IPS-18c (cell line): Measurements from ENCODE around the gene B4GALT4.
"Not testable (repeated sequence)": the region's sequence is repeated elsewhere in the genome, so short reads cannot be mapped to it uniquely, and the experiment has no call there.

Experiments
- H3K4me3 ChIP-seq: 2 replicates; pipeline ENCODE4 v1.7.0; 2013; ENCODE audit warnings: low read depth, mild to moderate bottlenecking, low read length, moderate library complexity; ENCODE audit not compliant: insufficient read depth
- H3K9me3 ChIP-seq: one replicate; pipeline ENCODE4 v1.6.1; 2013; ENCODE audit warnings: mild to moderate bottlenecking, low read length, moderate library complexity; ENCODE audit not compliant: control insufficient read depth, insufficient read depth

B4GALT4 gene

DNA sequence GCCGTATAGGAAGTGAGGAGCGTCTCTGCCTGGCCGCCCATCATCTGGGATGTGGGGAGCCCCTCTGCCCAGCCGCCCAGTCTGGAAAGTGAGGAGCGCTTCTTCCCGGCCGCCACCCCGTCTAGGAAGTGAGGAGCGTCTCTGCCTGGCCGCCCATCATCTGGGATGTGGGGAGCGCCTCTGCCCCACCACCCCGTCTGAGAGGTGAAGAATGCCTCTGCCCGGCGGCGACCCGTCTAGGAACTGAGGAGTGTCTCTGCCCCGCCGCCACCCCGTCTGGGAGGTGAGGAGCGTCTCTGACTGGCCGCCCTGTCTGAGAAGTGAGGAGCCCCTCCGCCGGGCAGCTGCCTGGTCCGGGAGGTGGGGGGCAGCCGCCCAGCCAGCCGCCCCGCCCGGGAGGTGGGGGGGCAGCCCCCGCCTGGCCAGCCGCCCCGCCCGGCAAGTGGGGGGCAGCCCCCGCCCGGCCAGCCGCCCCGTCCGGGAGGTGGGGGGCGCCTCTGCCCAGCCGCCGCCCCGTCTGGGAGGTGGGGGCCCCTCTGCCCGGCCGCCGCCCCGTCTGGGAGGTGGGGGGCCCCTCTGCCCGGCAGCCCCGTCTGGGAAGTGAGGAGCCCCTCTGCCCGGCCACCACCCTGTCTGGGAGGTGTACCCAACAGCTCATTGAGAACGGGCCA, 1.8 kb upstream of the B4GALT4 start:
- not testable (repeated sequence) for H3K9me3 ChIP-seq, H3K4me3 ChIP-seq

DNA sequence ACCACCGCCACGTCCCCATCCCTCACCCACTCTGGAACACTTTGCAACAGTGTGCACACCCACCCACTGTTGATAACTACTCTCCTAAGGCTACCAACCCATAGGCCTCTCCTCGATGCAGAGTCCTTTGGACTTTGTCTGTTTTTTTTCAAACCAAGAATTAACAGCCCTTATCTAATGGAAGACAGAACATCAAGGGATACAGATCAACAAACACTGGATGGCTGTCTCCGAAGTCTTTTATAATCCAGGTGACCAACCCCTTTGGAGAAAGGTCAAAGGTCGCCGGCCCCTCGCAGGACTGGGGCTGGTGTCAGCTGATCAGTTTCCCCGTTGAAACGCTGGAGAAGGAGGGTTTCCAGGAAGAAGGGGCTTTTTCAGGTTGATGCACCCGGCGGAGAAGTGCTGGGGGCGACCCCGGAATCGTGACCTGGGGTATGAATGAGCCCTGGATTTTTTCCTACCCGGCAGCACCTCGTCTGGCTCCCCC, 532 bp downstream of the B4GALT4 start:
- Histone ChIP-seq H3K4me3 (peak overlapping the region; percentile 77), H3K9me3 (no peaks in the 10 kb centered on the region)

DNA sequence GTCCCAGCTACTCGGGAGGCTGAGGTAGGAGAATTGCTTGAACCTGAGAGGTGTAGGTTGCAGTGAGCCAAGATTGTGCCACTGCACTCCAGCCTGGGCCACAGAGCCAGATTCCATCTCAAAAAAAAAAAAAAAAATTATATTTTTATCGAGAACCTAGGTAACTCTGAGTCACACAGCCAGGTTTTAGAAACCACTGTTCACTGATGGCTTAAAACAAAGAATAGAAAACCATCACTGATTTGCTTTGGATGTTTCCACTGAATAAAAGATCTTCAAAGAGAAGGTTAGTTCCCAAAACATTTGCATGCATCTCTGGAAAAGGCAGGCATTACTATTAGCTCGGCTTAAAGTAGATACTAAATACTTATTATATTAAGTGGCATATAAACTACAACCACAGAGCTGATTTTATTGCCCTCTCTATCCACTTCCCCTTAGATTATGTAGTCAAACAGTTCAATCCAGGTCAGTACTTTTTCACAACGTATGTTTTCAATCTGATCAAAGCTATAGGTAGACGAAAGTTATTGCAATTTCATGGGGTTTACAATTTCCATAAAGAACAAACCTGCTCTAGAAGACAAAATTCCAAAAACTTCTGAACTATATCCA, 1.4 kb downstream of the B4GALT4 start:
- H3K4me3 ChIP-seq, result peak overlapping the region; percentile 77
- H3K9me3 ChIP-seq, result no peaks in the 10 kb centered on the region

DNA sequence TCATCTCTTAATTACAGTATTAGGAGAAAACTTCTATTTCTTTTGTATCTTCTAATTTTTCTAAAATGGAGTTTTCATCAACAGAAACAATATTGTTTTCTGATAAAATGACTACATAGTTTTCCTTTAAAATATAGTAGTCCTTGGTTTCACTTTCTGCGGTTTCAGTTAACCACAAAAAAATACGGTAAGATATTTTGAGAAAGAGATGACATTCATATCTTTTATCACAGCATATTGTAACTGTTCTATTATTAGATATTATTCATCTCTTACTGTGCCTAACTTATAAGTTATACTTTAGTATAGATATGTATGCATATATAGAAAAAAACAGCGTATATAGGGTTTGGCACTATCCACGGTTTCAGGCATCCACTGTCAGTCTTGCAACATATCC, 2.3 kb downstream of the B4GALT4 start:
- no peaks in the 10 kb centered on the region for H3K9me3 ChIP-seq
- H3K4me3 ChIP-seq, result no peak overlapping the region

DNA sequence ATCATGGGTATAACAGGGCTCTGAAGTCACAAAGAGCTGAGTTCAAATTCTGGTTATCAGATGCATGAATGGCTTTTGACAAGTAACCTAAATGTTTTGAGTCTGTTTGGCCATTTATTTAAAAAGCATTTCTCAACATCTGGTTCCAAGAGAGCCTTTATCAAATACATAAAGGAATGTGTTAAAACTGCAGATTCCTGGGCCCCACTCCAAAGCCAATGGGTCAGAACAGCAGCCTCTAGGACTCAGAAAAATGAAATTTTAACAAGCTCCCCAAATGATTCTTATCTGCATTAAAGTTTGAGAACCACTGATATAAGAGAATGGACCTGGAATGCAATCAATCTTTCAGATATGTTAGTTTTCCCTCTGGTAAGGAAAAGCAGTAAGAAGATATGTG, 3.4 kb downstream of the B4GALT4 start:
- Histone ChIP-seq H3K9me3 (no peaks in the 10 kb centered on the region), H3K4me3 (no peak overlapping the region)

DNA sequence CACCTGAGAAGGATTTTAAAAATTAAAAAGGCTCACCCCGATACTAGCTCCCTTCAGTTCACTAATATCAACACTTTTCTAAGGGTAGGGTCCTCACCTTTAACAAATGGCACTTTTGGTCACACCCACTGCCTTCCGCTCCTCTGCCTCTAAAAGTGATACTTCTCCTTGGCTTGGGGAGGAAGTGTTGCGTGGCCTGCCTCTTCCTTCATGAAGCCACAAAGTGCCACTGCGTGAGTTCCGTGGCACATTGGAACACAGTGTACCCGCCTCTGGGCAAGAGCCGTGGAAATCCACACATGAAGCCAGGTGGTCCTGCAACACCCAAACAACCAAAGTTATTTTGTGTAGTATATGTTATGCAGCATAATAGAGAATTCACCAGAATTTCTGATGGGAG, 3.9 kb downstream of the B4GALT4 start:
- H3K4me3 ChIP-seq, result no peak overlapping the region
- no peaks in the 10 kb centered on the region for H3K9me3 ChIP-seq

DNA sequence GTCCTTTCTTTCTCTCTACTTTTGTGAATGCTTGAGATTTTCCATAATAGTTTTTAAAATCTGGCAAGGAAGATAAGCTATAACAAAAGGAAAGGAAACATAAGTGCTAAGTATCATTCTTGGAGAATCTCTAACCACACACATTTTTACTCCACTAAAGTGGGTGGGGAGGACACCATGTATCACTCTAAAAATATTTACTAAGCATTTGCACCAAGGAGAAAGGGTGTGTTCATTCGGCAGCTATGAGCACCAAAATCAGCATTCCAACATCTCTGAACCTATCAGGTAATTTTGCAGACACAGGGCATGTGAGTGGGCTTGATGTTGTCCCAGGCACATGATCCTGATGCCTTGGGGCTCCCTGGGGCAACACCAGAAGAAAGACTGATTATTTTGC, 5.5 kb downstream of the B4GALT4 start:
- H3K9me3 ChIP-seq, result no peaks in the 10 kb centered on the region
- no peak overlapping the region for H3K4me3 ChIP-seq

DNA sequence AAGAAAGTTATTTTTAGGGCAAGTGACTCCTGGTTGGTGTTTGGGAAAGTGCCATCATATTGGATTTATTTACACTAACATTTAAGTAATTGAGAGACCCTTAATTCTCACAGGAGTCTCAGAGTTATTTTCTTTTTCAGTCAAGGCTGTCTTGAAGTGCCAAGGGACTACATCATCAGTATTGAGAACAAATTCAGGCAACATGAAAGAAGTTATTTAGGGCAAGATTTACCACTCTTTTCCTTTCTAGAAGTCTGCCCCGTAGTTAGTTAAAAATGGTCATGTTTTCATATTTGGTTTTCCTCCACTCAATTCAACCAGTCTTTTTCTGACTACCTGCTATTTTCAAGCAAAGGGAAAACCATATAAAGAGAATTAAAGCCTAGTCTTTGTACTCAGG, 6.1 kb downstream of the B4GALT4 start:
- H3K4me3 ChIP-seq, result no peak overlapping the region

DNA sequence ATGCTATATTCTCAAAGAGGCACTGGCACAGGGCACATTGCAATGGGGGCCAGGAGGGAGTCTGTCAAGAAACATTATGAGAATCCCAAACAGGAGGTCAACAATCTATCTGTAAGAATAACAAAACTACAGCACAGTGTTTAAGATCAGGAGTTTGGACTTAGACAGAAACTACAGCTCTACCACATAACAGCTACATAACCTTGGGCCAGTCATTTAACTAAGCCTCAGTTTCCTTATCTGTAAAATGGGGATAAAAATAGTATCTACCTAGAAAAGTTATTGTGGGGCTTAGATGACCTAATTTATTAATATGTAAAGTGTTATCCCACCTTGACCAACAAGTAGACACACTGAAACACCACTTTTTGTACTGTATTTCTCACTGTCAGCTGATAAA, 9.9 kb downstream of the B4GALT4 start:
- Histone ChIP-seq H3K4me3 (no peak overlapping the region), H3K9me3 (no peaks in the 10 kb centered on the region)

More for the DNA sequence above, 6.1 kb downstream of the B4GALT4 start:
- H3K9me3 ChIP-seq, result no peaks in the 10 kb centered on the region

DNA sequence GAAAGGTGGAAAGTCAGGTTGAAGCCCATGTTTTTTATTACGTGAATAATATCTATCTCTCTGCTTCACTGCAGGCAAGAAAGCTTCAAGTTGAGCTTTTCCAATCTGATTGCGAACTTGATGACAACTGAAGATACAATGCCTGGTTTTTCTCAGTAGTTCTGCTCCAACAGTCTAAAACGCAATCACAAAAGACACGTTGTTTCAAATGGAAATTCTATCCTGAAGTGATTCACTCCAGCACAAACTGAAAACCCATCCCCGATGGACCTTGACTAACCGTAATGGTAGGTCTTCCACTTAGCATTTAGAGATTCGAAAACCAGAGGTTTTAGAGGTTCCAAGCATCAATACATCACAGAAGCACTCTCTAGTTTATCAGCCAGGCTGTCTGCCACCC, 10.6 kb downstream of the B4GALT4 start:
- H3K9me3 ChIP-seq, result no peaks in the 10 kb centered on the region
- no peak overlapping the region for H3K4me3 ChIP-seq

DNA sequence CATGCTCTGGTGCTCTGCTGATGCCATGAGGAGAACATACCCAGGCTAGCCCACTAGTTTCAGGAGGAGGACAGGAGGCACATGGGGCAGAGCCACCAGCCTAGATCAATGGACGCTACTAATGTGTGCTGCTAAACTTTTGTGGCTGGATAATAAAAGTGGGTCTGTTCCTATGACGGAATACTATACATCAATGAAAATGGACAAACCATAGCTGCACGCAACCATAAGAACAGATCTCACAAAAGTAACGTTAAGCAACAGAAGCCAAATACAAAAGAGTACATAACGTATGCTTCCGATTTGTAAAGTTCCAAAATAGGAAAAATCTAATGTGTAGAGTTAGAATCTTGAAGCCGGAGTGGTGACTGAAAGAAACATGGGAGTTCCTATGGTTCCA, 11.5 kb downstream of the B4GALT4 start:
- H3K4me3 ChIP-seq, result no peak overlapping the region
- no peaks in the 10 kb centered on the region for H3K9me3 ChIP-seq

DNA sequence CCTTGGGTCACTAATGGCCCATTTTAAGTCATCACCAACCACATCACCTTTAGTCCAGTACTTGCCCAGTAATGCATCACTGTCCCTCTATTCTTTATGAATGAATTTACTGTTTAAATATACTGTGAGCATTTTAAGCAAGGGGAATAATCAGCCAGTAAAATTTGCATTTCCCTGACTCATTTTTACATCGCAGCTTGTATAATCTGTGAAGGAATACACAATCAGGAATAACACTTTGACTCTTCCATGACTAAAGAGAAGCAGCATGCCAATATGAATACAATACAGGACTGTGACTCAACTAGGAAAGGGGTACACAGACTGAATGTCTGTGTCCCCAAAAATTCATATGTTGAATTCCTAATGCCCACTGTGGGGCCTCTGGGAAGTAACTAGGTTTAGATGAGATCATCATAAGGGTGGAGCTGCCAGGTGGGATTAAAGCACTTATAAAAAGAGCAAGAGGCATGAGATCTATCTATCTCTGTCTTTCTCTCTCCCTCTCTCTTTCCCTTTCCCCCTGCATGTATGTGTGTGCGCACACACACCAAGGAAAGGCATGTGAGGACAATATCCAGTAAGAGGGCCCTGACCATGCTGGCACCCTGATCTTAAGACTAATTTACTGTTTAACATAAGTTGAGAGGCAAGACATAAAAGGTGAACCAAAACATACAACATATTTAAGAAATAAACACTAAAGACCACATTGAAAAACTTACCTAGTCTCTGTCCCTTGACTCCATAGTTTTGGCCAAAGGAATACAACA, 12.1 kb downstream of the B4GALT4 start:
- H3K4me3 ChIP-seq, result no peak overlapping the region
- H3K9me3 ChIP-seq, result no peaks in the 10 kb centered on the region

DNA sequence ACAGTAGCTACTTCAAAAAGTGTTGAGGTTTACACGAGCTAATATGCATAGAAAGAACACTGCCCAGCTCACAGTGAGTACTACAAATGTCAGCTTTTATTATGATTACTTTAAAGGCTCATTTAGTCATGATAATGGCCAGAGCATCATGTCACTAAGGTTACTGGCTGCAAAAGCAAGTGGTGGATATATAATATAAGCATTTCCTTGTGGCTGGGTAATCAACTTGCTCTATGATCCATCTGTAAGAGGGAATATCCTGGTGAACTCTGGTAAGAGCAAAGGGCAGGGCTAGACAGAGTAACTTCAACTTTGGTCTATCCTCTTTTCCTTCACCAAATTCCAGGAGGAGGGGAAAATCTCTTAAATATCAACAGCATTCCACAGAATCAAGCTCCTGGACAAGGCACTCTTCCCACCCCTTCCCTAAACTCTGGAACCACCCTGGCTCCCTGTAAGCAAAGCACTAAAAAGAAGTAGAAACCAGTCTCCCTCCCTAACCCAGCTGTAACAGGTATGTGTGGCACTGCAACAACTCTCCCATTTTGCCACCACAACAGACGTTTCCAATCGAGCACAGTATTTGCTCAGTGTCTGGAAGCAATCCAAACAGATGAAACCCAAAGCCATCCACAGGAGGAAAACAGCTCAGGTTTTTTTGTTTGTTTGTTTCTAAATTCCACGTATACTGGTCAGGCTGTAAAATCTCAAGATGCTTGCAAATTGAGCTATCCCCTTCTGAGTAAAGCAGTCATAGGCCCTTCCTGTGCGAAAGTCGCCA, 13.4 kb downstream of the B4GALT4 start:
- no peaks in the 10 kb centered on the region for H3K9me3 ChIP-seq
- no peak overlapping the region for H3K4me3 ChIP-seq

DNA sequence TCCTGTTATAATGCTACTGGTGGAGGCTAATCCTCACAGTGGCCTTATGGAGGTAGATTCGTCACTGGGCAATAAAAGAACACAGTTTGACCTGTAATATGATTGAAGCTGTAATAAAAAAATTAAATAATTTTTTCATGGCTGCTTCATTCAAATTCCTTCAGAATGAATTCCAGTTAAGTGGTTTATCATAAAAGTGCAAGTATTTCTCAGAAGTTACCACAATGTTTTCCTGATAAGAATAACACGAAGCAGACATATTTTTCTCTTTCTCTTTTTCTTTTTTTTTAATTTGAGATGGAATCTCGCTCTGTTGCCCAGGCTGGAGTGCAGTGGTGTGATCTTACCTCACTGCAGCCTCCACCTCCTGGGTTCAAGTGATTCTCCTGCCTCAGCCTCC, 15.6 kb downstream of the B4GALT4 start:
- H3K9me3 ChIP-seq, result no peaks in the 10 kb centered on the region
- no peak overlapping the region for H3K4me3 ChIP-seq

DNA sequence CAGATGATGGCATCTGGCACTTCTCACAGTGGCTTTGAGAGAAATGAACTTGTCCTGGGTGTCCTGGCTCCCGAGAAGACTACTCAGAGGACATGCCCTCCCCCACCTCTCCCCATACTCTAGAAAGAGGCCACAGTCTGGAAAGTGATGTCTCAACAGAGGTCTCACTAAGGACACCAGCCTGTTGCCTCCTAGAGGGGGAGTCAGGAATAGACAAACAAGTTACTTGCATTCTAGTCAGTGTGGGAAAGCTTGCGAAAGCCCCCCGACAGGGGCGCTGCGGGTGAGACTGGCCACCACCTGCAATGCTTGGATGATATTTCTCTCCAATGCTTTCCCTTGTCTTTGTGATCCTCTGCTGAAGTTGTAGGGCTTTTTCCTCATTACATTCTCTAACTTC, 17.2 kb downstream of the B4GALT4 start:
- H3K9me3 ChIP-seq, result no peaks in the 10 kb centered on the region
- H3K4me3 ChIP-seq, result no peak overlapping the region

DNA sequence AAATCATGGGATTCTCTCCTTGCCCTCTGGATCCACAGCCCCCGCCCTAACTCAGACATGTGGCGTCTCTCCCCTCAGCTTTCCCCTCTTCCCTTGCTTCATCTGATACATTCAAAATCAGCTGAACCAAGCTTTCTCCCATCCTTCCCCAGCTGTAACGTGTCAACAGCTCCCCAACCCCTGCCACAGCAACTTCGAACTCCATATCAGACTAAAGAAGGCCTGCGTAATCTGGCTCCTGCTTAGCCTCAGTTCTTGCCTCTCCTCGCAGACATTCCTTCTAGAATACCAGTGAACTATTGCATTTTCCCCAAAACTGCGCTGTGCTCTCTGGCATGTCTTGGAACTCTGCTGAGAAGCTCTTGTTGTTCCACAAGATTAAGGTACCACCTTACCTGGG, 18.3 kb downstream of the B4GALT4 start:
- Histone ChIP-seq H3K4me3 (no peak overlapping the region), H3K9me3 (no peaks in the 10 kb centered on the region)

DNA sequence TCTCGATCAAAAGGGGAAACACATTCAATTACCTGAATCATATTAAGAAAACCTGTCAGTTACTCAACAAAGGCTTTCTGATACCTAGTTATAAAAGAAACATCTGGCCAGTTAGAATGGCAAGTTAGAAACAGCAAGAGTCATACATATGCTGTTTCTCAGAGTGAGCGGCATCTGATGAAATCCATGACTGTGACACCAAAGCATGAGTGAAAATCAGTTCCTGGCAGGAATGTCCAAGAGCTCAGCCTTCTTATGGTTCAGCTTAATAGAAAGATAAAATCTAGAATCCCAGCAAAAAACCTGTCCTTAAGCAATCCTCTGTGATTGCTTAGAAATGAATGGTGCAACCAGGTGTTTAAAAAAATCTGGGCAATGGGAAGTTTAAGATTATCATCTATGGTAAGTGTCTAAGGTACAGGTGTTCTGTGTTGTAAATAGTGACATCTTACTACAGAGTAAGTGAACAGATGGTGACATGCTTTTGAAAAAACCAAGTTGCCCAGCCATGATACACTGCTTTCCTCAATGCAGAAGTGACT, 18.8 kb downstream of the B4GALT4 start:
- Histone ChIP-seq H3K9me3 (no peaks in the 10 kb centered on the region), H3K4me3 (no peak overlapping the region)
